ENCODE results near the gene GRHL1.

DNA sequence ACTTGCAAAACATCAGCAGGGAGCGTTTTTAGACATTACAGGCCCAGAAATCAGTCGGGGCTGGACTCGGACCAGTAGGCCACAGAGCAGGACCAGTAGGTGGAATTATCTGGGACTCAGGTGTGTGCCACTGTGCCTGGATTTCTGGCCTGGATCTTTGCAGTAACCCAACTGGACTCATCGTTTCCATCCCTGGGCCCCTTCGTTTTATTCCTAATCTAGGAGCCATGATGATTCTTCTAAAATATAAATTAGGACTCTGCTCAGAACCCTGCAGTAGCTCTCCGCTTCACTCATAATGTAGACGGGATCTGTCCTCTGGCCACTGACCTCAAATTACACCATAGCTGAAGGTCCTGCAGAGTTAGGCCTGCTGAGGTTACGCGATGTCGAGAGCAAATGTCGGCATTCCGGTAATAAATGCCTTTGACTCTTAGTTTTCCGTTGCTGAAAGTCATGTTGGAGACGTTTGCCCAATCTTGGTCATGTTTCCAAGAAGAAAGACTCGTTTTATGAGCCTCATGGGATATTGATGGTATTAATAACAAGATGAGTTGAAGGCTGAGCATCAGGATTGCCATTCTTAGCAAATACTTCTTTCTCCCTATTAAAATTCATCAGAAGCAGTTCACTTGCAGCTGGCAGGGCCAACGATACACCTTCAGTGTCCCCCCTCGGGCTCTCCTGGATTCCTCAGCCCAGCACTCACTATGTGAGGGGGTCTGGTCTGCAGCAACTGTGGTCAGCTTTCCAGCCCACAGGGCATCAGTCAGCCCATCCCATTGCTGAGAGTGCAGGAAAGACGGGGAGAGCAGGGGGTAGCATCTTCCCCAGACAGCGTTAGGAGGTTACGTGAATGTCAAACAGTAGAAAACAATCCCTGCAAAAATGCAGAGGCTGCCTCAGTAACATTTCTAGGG lies 52.0 kb downstream of the GRHL1 start:
- TF ChIP-seq, protein P1, sequence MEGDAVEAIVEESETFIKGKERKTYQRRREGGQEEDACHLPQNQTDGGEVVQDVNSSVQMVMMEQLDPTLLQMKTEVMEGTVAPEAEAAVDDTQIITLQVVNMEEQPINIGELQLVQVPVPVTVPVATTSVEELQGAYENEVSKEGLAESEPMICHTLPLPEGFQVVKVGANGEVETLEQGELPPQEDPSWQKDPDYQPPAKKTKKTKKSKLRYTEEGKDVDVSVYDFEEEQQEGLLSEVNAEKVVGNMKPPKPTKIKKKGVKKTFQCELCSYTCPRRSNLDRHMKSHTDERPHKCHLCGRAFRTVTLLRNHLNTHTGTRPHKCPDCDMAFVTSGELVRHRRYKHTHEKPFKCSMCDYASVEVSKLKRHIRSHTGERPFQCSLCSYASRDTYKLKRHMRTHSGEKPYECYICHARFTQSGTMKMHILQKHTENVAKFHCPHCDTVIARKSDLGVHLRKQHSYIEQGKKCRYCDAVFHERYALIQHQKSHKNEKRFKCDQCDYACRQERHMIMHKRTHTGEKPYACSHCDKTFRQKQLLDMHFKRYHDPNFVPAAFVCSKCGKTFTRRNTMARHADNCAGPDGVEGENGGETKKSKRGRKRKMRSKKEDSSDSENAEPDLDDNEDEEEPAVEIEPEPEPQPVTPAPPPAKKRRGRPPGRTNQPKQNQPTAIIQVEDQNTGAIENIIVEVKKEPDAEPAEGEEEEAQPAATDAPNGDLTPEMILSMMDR (IDR thresholded peaks at IDR 0.05), result no peak
- peak; percentile 74 for TF ChIP-seq EP300 (IDR thresholded peaks at IDR 0.05)

Data from ovary (tissue), 3 donors.